Stomach smooth muscle (tissue), 2 donors: ENCODE data around the gene SCN3B.

Experiments used
- H3K27ac ChIP-seq: one replicate; pipeline ENCODE4 v1.7.0; 2013; ENCODE audit warnings: mild to moderate bottlenecking, low read length, inconsistent platforms
- H3K27me3 ChIP-seq, 2 donors: one replicate each; pipeline ENCODE4 v1.7.0; 2013; ENCODE audit warnings: low read length in 2 of 2; ENCODE audit not compliant: insufficient read depth in 2 of 2, control insufficient read depth in 1 of 2
- H3K36me3 ChIP-seq, 2 donors: one replicate each; pipeline ENCODE4 v1.7.0; 2013; ENCODE audit warnings: low read length in 2 of 2; ENCODE audit not compliant: control insufficient read depth in 2 of 2, insufficient read depth in 2 of 2
- H3K4me1 ChIP-seq: one replicate; pipeline ENCODE4 v1.7.0; 2013; ENCODE audit warnings: low read length; ENCODE audit not compliant: control insufficient read depth, insufficient read depth
- H3K4me3 ChIP-seq, 2 donors: one replicate each; pipeline ENCODE4 v1.7.0; 2013; ENCODE audit warnings: low read length in 2 of 2
- H3K9ac ChIP-seq, 2 donors: one replicate each; pipeline ENCODE4 v1.7.0; 2013; ENCODE audit warnings: low read length in 2 of 2, mild to moderate bottlenecking in 1 of 2
- H3K9me3 ChIP-seq, 2 donors: one replicate each; pipeline ENCODE4 v1.7.0; 2013; ENCODE audit warnings: low read length in 2 of 2; ENCODE audit not compliant: control insufficient read depth in 2 of 2
- donor health status: healthy.
- donor health status: Pancreatic carcinoma.

SCN3B gene

GRCh38 chr11:123630126-123630608 is 24.3 kb downstream of the SCN3B start:
- Histone ChIP-seq H3K9me3 (no peaks in the 10 kb centered on the region), H3K36me3 (no peaks in the 10 kb centered on the region), H3K9ac (no peak overlapping the region), H3K4me1 (no peaks in the 10 kb centered on the region), H3K4me3 (no peak overlapping the region), H3K27ac (no peak overlapping the region), H3K27me3 (no peaks in the 10 kb centered on the region)

- Histone ChIP-seq H3K4me1 (no peaks in the 10 kb centered on the region), H3K36me3 (no peaks in the 10 kb centered on the region), H3K9me3 (no peaks in the 10 kb centered on the region), H3K9ac (no peak overlapping the region), H3K4me3 (no peak overlapping the region), H3K27ac (peak overlapping the region; percentile 31), H3K27me3 (no peaks in the 10 kb centered on the region)
Observed at GRCh38 chr11:123628936-123629683, 25.3 kb downstream of the SCN3B start.

- Histone ChIP-seq H3K9me3 (no peaks in the 10 kb centered on the region), H3K4me1 (no peaks in the 10 kb centered on the region), H3K36me3 (no peaks in the 10 kb centered on the region)
Observed at GRCh38 chr11:123624974-123625373, 29.4 kb downstream of the SCN3B start.

GRCh38 chr11:123622576-123622975 is 31.8 kb downstream of the SCN3B start:
- H3K9ac ChIP-seq = no peak overlapping the region
- H3K4me1 ChIP-seq = no peaks in the 10 kb centered on the region
- no peaks in the 10 kb centered on the region for H3K9me3 ChIP-seq
- H3K4me3 ChIP-seq = no peak overlapping the region
- no peak overlapping the region for H3K27ac ChIP-seq
- no peaks in the 10 kb centered on the region for H3K27me3 ChIP-seq
- no peaks in the 10 kb centered on the region for H3K36me3 ChIP-seq

More at GRCh38 chr11:123624974-123625373, 29.4 kb downstream of the SCN3B start:
- no peak overlapping the region for H3K4me3 ChIP-seq
- no peaks in the 10 kb centered on the region for H3K27me3 ChIP-seq
- H3K9ac ChIP-seq = no peak overlapping the region
- no peak overlapping the region for H3K27ac ChIP-seq

- no peak overlapping the region for H3K4me3 ChIP-seq
- H3K27ac ChIP-seq = peak overlapping the region; percentile 66
- H3K27me3 ChIP-seq = no peaks in the 10 kb centered on the region
Observed at GRCh38 chr11:123616505-123617198, 37.8 kb downstream of the SCN3B start.

GRCh38 chr11:123611698-123612097 is 42.7 kb downstream of the SCN3B start:
- Histone ChIP-seq H3K4me3 (no peak overlapping the region), H3K36me3 (no peaks in the 10 kb centered on the region), H3K9me3 (no peaks in the 10 kb centered on the region), H3K4me1 (peaks cover 12% of the 10 kb centered on the region), H3K27ac (no peak overlapping the region), H3K9ac (no peak overlapping the region), H3K27me3 (no peaks in the 10 kb centered on the region)

More at GRCh38 chr11:123616505-123617198, 37.8 kb downstream of the SCN3B start:
- H3K36me3 ChIP-seq = no peaks in the 10 kb centered on the region
- no peaks in the 10 kb centered on the region for H3K9me3 ChIP-seq
- no peak overlapping the region for H3K9ac ChIP-seq
- peaks cover 14% of the 10 kb centered on the region for H3K4me1 ChIP-seq

GRCh38 chr11:123608945-123609344 is 45.5 kb downstream of the SCN3B start:
- Histone ChIP-seq H3K36me3 (no peaks in the 10 kb centered on the region), H3K4me3 (no peak overlapping the region)

GRCh38 chr11:123608371-123608770 is 46.1 kb downstream of the SCN3B start:
- Histone ChIP-seq H3K36me3 (no peaks in the 10 kb centered on the region), H3K4me1 (no peaks in the 10 kb centered on the region), H3K27me3 (no peaks in the 10 kb centered on the region), H3K27ac (no peak overlapping the region), H3K4me3 (no peak overlapping the region), H3K9ac (no peak overlapping the region), H3K9me3 (no peaks in the 10 kb centered on the region)

More at GRCh38 chr11:123608945-123609344, 45.5 kb downstream of the SCN3B start:
- Histone ChIP-seq H3K27ac (no peak overlapping the region), H3K27me3 (no peaks in the 10 kb centered on the region), H3K9ac (no peak overlapping the region), H3K9me3 (no peaks in the 10 kb centered on the region), H3K4me1 (no peaks in the 10 kb centered on the region)

GRCh38 chr11:123607781-123608180 is 46.6 kb downstream of the SCN3B start:
- Histone ChIP-seq H3K9ac (no peak overlapping the region), H3K4me1 (no peaks in the 10 kb centered on the region), H3K36me3 (no peaks in the 10 kb centered on the region), H3K27ac (no peak overlapping the region), H3K4me3 (no peak overlapping the region), H3K27me3 (no peaks in the 10 kb centered on the region), H3K9me3 (no peaks in the 10 kb centered on the region)

- Histone ChIP-seq H3K9ac (no peak overlapping the region), H3K36me3 (no peaks in the 10 kb centered on the region)
Observed at GRCh38 chr11:123603666-123604065, 50.8 kb downstream of the SCN3B start.

GRCh38 chr11:123601743-123602142 is 52.7 kb downstream of the SCN3B start:
- H3K4me3 ChIP-seq = no peak overlapping the region
- no peaks in the 10 kb centered on the region for H3K27me3 ChIP-seq
- no peaks in the 10 kb centered on the region for H3K9me3 ChIP-seq
- no peaks in the 10 kb centered on the region for H3K36me3 ChIP-seq
- no peak overlapping the region for H3K9ac ChIP-seq
- H3K27ac ChIP-seq = no peak overlapping the region
- H3K4me1 ChIP-seq = no peaks in the 10 kb centered on the region

More at GRCh38 chr11:123603666-123604065, 50.8 kb downstream of the SCN3B start:
- no peaks in the 10 kb centered on the region for H3K27me3 ChIP-seq
- H3K4me1 ChIP-seq = no peaks in the 10 kb centered on the region
- H3K4me3 ChIP-seq = no peak overlapping the region
- H3K27ac ChIP-seq = no peak overlapping the region
- no peaks in the 10 kb centered on the region for H3K9me3 ChIP-seq
